ENCODE results near the gene CD248.

Gene CD248

DNA sequence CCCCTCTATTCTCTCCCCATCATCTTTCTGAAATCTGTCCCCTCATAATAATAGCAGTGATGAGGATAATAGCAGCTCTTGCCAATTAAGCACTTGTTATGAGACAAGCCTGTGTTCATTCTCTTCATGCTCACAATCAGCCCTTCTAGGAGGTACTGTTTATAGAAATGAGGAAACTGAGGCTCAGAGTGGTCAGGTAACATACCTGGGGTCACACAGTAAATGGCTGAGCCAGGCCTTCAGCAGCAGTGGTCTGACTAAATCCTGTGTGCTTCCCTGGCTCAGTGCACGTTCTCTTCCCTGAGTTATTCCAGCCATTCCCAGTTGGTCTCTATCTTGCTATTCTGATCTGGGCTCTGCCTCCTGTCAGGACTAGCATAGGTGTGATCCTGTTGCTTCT lies 42.6 kb downstream of the CD248 start:
- Histone ChIP-seq H3K4me3 (ENCODE audit: low read depth in 1 of 2, low read length in 2 of 2) (no peak overlapping the region), H3K36me3 (ENCODE audit: control insufficient read depth in 1 of 2, insufficient read depth in 2 of 2, low read length in 2 of 2) (peaks cover 37 to 48% of the 10 kb centered on the region in 2 donors), H3K9me3 (ENCODE audit: control insufficient read depth in 1 of 2, low read length in 2 of 2) (no peaks in the 10 kb centered on the region), H3K27ac (ENCODE audit: low read length) (no peak overlapping the region), H3K4me1 (ENCODE audit: control insufficient read depth in 1 of 2, insufficient read depth in 2 of 2, low read length in 2 of 2) (peaks cover 0 to 25% of the 10 kb centered on the region in 2 donors), H3K27me3 (ENCODE audit: low read depth, low read length) (no peaks in the 10 kb centered on the region)

GRCh38 chr11:66272596-66272995 lies 44.2 kb downstream of the CD248 start:
- no peak overlapping the region for H3K27ac ChIP-seq (ENCODE audit: low read length)

DNA sequence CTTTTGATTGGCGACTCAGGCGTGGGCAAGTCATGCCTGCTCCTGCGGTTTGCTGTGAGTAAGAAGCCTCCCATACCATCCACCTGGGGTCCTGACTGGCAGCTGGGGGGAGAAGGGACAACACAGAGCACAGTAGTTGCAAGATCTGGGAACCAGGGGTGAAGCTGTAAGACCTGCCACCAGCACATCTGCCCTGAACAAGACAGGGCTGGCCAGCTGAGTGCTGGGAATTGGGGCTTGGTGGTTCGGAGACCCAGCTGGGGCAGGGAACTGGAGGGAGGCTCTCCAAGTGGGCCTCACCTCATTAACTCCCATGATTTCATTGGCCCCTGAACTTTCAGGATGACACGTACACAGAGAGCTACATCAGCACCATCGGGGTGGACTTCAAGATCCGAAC lies 45.0 kb downstream of the CD248 start:
- no peaks in the 10 kb centered on the region for H3K27me3 ChIP-seq (ENCODE audit: low read depth, low read length)
- peaks cover 37 to 48% of the 10 kb centered on the region in 2 donors for H3K36me3 ChIP-seq (ENCODE audit: control insufficient read depth in 1 of 2, insufficient read depth in 2 of 2, low read length in 2 of 2)
- no peak overlapping the region for H3K4me3 ChIP-seq (ENCODE audit: low read depth in 1 of 2, low read length in 2 of 2)
- H3K27ac ChIP-seq (ENCODE audit: low read length), result no peak overlapping the region
- H3K9me3 ChIP-seq (ENCODE audit: control insufficient read depth in 1 of 2, low read length in 2 of 2), result no peaks in the 10 kb centered on the region
- H3K4me1 ChIP-seq (ENCODE audit: control insufficient read depth in 1 of 2, insufficient read depth in 2 of 2, low read length in 2 of 2), result peaks cover 0 to 21% of the 10 kb centered on the region in 2 donors

More at GRCh38 chr11:66272596-66272995, 44.2 kb downstream of the CD248 start:
- H3K27me3 ChIP-seq (ENCODE audit: low read depth, low read length), result no peaks in the 10 kb centered on the region
- no peak overlapping the region for H3K4me3 ChIP-seq (ENCODE audit: low read depth in 1 of 2, low read length in 2 of 2)
- H3K4me1 ChIP-seq (ENCODE audit: control insufficient read depth in 1 of 2, insufficient read depth in 2 of 2, low read length in 2 of 2), result peaks cover 0 to 18% of the 10 kb centered on the region in 2 donors
- no peaks in the 10 kb centered on the region for H3K9me3 ChIP-seq (ENCODE audit: control insufficient read depth in 1 of 2, low read length in 2 of 2)
- peaks cover 37 to 48% of the 10 kb centered on the region in 2 donors for H3K36me3 ChIP-seq (ENCODE audit: control insufficient read depth in 1 of 2, insufficient read depth in 2 of 2, low read length in 2 of 2)

- Histone ChIP-seq H3K9me3 (ENCODE audit: control insufficient read depth in 1 of 2, low read length in 2 of 2) (no peaks in the 10 kb centered on the region), H3K27ac (ENCODE audit: low read length) (peak overlapping the region; percentile 98), H3K36me3 (ENCODE audit: control insufficient read depth in 1 of 2, insufficient read depth in 2 of 2, low read length in 2 of 2) (peaks cover 27 to 40% of the 10 kb centered on the region in 2 donors), H3K4me3 (ENCODE audit: low read depth in 1 of 2, low read length in 2 of 2) (peak overlapping the region; percentile 87 to 89), H3K27me3 (ENCODE audit: low read depth, low read length) (no peaks in the 10 kb centered on the region), H3K4me1 (ENCODE audit: control insufficient read depth in 1 of 2, insufficient read depth in 2 of 2, low read length in 2 of 2) (peaks cover 0 to 28% of the 10 kb centered on the region in 2 donors)
Observed at GRCh38 chr11:66268952-66269905, 47.6 kb downstream of the CD248 start.

GRCh38 chr11:66268244-66268951 lies 48.4 kb downstream of the CD248 start, which contains the start of gene RAB1B:
Gene RAB1B, plus strand, starts transcription at chr11:66268639. Its CDS starts 41 bp downstream, at chr11:66268680.
- Histone ChIP-seq H3K9me3 (ENCODE audit: control insufficient read depth in 1 of 2, low read length in 2 of 2) (no peaks in the 10 kb centered on the region), H3K36me3 (ENCODE audit: control insufficient read depth in 1 of 2, insufficient read depth in 2 of 2, low read length in 2 of 2) (peaks cover 18 to 40% of the 10 kb centered on the region in 2 donors), H3K4me3 (ENCODE audit: low read depth in 1 of 2, low read length in 2 of 2) (peak within 1 kb of the TSS; percentile 87 to 89), H3K27me3 (ENCODE audit: low read depth, low read length) (no peaks in the 10 kb centered on the region), H3K4me1 (ENCODE audit: control insufficient read depth in 1 of 2, insufficient read depth in 2 of 2, low read length in 2 of 2) (peaks cover 0 to 28% of the 10 kb centered on the region in 2 donors), H3K27ac (ENCODE audit: low read length) (peak within 1 kb of the TSS; percentile 98)

DNA sequence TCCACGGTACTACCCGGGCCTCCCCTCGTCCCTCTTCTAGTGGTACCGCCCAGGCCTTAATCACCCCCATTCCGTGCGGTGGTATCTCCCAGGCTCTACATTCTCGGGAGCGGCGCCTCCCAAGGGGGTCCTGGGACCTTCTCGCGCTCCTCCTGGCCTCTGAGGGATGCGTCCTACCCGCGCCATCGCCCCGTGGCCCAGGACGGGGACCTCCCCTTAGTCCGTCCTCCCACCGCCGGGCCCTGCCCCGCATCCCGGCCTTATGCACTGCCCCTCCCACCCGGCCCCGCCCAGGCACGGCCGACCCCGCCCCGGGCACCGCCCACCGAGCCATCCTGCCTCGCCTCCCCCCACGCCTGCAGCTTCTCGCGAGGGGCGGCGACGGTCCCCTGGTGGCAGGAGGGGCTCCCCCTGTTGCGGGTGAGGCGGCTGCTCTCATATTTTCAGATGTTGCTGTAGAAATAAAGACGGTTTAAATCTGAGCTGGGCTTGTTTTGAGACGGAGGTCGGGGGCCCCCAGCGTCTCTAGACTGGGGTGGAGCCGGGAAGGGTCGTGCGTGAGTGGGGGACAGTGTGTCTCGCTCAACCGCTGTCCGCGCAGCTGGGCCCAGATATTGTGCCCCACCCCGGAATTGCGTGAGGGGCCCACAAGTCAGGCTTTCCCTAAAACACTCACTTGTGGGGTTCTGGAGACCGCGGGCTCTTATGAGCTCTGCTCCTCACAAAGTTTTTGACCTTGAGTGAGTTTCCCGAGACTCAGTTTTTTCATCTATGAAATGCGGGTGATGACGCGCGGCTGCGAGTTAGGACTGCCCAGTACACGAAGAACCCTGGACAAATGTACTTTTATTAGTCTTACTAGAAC lies 49.2 kb downstream of the CD248 start:
- Histone ChIP-seq H3K4me3 (ENCODE audit: low read depth in 1 of 2, low read length in 2 of 2) (peak overlapping the region; percentile 87 to 89), H3K4me1 (ENCODE audit: control insufficient read depth in 1 of 2, insufficient read depth in 2 of 2, low read length in 2 of 2) (peaks cover 0 to 28% of the 10 kb centered on the region in 2 donors)

DNA sequence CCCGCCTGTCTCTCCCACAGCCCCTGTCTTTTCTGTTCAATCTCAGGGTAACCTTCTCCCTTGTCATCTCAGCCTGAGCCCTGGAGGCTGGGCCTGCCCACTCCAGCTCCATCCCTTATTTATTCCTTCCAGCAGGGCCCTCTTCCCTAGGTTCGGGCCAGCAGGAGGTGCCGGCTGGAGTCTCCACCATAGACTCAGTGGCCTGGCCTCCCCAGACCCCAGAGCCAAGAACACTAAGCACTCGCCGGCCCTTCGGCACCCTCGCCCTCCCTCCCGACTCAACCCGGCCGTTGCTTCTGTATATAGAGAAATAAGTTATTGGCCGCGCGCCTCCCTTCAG lies 49.8 kb downstream of the CD248 start:
- Histone ChIP-seq H3K36me3 (ENCODE audit: control insufficient read depth in 1 of 2, insufficient read depth in 2 of 2, low read length in 2 of 2) (peaks cover 13 to 40% of the 10 kb centered on the region in 2 donors), H3K4me1 (ENCODE audit: control insufficient read depth in 1 of 2, insufficient read depth in 2 of 2, low read length in 2 of 2) (peaks cover 0 to 28% of the 10 kb centered on the region in 2 donors), H3K9me3 (ENCODE audit: control insufficient read depth in 1 of 2, low read length in 2 of 2) (no peaks in the 10 kb centered on the region), H3K27ac (ENCODE audit: low read length) (no peak overlapping the region), H3K4me3 (ENCODE audit: low read depth in 1 of 2, low read length in 2 of 2) (peak overlapping the region; percentile 44 to 89), H3K27me3 (ENCODE audit: low read depth, low read length) (no peaks in the 10 kb centered on the region)

More for the DNA sequence above, 49.2 kb downstream of the CD248 start:
- H3K9me3 ChIP-seq (ENCODE audit: control insufficient read depth in 1 of 2, low read length in 2 of 2), result no peaks in the 10 kb centered on the region
- peaks cover 14 to 40% of the 10 kb centered on the region in 2 donors for H3K36me3 ChIP-seq (ENCODE audit: control insufficient read depth in 1 of 2, insufficient read depth in 2 of 2, low read length in 2 of 2)
- H3K27me3 ChIP-seq (ENCODE audit: low read depth, low read length), result no peaks in the 10 kb centered on the region
- H3K27ac ChIP-seq (ENCODE audit: low read length), result peak overlapping the region; percentile 98

- H3K27me3 ChIP-seq (ENCODE audit: low read depth, low read length), result no peaks in the 10 kb centered on the region
- no peaks in the 10 kb centered on the region for H3K9me3 ChIP-seq (ENCODE audit: control insufficient read depth in 1 of 2, low read length in 2 of 2)
- H3K36me3 ChIP-seq (ENCODE audit: control insufficient read depth in 1 of 2, insufficient read depth in 2 of 2, low read length in 2 of 2), result peaks cover 9 to 41% of the 10 kb centered on the region in 2 donors
- peaks cover 0 to 28% of the 10 kb centered on the region in 2 donors for H3K4me1 ChIP-seq (ENCODE audit: control insufficient read depth in 1 of 2, insufficient read depth in 2 of 2, low read length in 2 of 2)
- H3K4me3 ChIP-seq (ENCODE audit: low read depth in 1 of 2, low read length in 2 of 2), result peak overlapping the region in 1 of 2 donors; percentile 89
- H3K27ac ChIP-seq (ENCODE audit: low read length), result no peak overlapping the region
Observed at GRCh38 chr11:66266378-66267038, 50.3 kb downstream of the CD248 start.

GRCh38 chr11:66265531-66266377 lies 51.1 kb downstream of the CD248 start:
- no peak overlapping the region for H3K27ac ChIP-seq (ENCODE audit: low read length)
- peaks cover 0 to 28% of the 10 kb centered on the region in 2 donors for H3K4me1 ChIP-seq (ENCODE audit: control insufficient read depth in 1 of 2, insufficient read depth in 2 of 2, low read length in 2 of 2)
- no peak overlapping the region for H3K4me3 ChIP-seq (ENCODE audit: low read depth in 1 of 2, low read length in 2 of 2)
- H3K36me3 ChIP-seq (ENCODE audit: control insufficient read depth in 1 of 2, insufficient read depth in 2 of 2, low read length in 2 of 2), result peaks cover 9 to 48% of the 10 kb centered on the region in 2 donors
- no peaks in the 10 kb centered on the region for H3K9me3 ChIP-seq (ENCODE audit: control insufficient read depth in 1 of 2, low read length in 2 of 2)
- no peaks in the 10 kb centered on the region for H3K27me3 ChIP-seq (ENCODE audit: low read depth, low read length)

DNA sequence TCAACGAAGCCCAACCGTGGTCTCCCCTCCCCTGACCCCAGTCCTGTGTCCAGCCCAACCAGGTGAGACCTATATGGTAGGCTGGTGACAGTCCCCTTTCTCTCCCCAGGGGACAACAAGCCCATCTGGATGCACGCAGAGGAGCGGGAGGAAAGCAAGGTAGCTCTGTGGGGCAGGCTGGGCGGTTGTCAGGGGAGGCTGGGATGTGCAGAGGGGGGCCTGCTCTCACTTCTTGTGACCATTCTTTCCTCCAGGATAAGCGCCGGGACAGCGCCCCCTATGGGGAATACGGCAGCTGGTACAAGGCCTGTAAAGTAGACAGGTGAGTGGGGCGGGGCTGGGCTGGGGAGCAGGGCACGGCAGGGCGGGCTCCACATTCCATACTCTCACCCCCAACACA lies 51.9 kb downstream of the CD248 start:
- no peak overlapping the region for H3K4me3 ChIP-seq (ENCODE audit: low read depth in 1 of 2, low read length in 2 of 2)
- H3K9me3 ChIP-seq (ENCODE audit: control insufficient read depth in 1 of 2, low read length in 2 of 2), result no peaks in the 10 kb centered on the region
- no peak overlapping the region for H3K27ac ChIP-seq (ENCODE audit: low read length)
- H3K4me1 ChIP-seq (ENCODE audit: control insufficient read depth in 1 of 2, insufficient read depth in 2 of 2, low read length in 2 of 2), result peaks cover 0 to 20% of the 10 kb centered on the region in 2 donors
- H3K36me3 ChIP-seq (ENCODE audit: control insufficient read depth in 1 of 2, insufficient read depth in 2 of 2, low read length in 2 of 2), result peaks cover 9 to 48% of the 10 kb centered on the region in 2 donors
- no peaks in the 10 kb centered on the region for H3K27me3 ChIP-seq (ENCODE audit: low read depth, low read length)
